ENCODE measurements around the gene PLAU.
"Not testable (repeated sequence)": the region's sequence is repeated elsewhere in the genome, so short reads cannot be mapped to it uniquely, and the experiment has no call there.

Gene PLAU

DNA sequence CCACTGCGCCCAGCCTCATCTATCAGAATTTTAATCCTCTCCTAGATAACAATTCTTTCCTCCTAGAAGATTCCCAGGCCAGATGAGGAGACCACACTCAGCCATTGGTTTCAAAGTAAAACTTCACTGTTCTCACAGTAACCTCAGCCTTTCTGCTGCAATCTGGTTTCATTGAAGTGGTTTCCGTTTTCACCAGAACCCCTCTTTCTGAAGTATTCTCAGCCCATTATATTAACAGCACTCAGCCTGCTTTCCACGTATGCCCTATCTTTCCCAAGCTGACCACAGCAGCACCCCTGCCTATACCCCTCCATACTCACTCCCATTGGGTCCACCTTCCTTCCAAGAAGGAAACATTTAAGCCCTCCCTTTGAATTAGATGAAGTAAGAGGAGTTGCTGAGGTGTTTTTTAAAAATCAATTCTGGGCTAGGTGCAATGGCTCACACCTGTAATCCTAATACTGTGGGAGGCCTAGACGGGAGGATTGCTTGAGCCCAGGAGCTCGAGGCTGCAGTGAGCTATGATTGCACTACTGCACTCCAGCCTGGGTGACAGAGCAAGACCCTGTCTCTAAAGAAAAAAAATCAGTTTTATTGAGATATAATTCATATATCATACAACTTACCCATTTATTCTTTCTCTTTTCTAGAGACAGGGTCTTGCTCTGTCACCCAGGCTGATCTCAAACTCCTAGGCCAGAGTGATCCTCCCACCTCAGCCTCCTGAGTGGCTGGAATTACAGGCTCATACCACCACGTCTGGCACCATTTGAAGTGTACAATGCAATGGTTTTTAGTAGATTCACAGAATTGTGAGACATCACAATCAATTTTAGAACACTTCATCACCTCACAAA is 11.3 kb downstream of the PLAU start:
- no peak for DNase-seq (ENCODE audit: low spot score)

DNA sequence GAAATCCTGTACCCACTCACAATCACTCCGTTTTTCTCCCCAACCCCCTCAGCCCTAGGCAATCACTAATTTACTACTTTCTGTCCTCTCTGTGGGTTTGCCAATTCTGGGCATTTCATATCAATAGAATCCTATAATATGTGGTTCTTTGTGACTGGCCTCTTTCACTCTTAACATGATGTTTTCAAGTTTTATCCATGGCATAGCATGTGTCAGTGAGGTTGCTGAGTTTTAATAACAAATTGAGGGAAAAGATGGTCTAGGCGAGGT is 11.9 kb downstream of the PLAU start:
- DNase-seq (ENCODE audit: low spot score), result no peak

DNA sequence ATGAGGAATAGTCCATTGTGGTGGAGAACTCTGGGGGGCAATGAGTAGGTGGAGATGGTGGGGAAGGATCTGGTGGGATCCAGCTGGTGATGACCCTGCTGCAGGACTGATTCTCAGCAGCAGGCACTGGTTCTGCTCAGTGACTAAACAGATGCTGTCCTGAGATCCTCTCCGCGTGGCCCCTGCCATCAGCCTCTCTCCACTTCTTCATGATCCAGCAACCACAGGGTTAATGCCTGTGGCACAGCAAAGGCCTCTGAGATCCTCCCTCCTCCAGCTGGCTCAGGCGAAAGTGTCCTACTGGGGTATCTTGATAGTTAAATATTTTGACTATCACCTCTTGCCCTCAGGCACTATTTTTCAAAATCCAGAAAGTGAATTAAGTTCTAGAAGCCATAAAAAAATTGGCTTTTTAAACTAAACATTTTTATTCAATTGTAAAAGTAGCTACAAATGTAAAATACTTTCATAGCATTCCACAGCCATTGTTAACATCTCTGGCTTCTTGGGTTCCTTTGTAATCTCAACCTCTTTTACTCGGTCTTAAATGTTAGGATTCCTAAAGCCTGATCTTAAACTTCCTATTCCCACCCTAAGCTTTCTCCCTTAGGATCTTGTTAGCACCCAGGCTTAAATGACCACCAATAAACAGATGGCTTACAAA is 13.1 kb downstream of the PLAU start:
- no peak for DNase-seq (ENCODE audit: low spot score)

DNA sequence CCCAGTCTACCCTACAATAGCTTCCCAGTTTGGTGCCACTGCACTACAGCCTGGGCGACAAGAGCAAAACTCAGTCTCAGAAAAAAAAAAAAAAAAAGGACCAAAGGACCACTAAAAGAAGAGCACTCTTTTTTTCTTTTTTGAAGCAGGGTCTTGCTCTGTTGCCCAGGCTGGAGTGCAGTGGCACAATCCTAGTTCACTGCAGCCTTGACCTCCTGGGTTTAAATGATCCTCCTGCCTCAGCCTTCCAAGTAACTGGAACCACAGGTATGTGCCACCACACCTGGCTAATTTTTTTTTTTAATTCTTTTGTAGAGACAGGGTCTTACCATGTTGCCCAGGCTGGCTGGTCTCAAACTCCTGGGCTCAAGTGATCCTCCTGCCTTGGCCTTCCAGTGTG is 14.0 kb downstream of the PLAU start:
- no peak for DNase-seq (ENCODE audit: low spot score)

DNA sequence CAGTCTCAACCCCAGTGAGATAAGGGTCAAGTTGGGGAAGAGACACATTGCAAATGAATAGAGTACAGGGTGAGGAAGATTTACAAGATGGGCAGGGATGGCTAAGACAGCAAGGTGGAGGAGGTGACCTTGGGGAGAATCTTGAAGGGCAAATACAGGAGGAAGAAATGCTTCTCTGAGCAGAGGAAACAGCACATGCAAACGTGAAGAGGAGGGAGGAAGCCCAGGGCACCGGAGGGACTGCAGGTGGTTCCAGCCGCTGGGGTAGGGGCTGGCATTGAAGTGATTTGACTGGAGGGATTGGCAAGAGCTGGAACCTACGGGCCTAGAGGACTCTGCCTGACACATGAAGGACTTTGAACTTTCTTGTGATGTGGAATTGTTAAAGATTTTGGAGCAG is 14.6 kb downstream of the PLAU start:
- DNase-seq (ENCODE audit: low spot score), result no peak

DNA sequence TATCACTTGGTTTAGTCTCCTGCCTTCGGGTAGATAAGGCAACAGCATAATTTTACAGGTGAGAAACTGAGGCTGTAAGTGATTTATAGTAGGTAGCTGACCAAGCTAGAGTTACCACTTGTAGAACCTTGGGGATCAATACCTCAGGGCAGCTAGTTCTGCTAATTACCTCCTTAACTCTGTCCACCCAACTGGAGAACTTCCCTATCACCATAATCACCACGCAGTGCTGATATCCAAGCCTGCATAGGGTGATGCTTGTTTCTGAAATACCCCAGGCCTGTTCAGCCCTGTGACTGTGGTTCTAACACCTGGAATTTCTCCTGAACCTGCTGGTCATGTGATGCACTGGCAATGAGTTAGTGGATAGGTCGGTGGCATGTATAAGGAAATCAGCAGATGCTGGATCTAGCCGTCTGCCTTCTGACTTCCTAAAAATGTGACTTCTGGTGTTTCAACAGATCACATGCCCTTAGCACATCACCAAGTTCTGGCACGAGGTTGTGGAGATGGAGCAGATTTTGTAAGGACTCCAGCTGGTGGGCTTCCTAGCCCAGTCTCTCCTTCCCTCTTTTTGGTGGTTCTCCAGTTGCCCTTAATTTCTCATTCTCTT is 15.3 kb downstream of the PLAU start:
- no peak for DNase-seq (ENCODE audit: low spot score)

DNA sequence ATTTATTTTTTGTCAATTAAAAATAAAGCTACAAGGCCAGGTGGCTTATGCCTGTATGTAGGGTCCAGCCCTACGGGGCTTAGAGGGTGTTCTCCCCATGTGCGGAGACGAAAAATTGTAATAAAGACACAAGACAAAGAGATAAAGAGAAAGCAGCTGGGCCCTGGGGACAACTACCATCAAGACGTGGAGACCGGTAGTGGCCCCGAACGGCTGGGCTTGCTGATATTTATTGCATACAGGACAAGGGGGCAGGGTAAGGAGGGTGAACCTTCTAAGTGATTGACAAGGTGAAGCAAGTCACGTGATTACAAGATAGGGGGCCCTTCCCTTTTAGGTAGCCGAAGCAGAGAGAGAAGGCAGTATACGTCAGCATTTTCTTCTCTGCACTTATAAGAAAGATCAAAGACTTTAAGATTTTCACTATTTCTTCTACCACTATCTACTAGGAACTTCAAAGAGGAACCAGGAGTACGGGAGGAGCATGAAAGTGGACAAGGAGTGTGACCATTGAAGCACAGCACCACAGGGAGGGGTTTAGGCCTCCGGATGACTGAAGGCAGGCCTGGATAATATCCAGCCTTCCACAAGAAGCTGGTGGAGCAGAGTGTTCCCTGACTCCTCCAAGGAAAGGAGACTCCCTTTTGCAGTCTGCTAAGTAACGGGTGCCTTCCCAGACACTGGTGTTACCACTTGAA is 19.8 kb downstream of the PLAU start:
- DNase-seq (ENCODE audit: low spot score), result not testable (repeated sequence)

DNA sequence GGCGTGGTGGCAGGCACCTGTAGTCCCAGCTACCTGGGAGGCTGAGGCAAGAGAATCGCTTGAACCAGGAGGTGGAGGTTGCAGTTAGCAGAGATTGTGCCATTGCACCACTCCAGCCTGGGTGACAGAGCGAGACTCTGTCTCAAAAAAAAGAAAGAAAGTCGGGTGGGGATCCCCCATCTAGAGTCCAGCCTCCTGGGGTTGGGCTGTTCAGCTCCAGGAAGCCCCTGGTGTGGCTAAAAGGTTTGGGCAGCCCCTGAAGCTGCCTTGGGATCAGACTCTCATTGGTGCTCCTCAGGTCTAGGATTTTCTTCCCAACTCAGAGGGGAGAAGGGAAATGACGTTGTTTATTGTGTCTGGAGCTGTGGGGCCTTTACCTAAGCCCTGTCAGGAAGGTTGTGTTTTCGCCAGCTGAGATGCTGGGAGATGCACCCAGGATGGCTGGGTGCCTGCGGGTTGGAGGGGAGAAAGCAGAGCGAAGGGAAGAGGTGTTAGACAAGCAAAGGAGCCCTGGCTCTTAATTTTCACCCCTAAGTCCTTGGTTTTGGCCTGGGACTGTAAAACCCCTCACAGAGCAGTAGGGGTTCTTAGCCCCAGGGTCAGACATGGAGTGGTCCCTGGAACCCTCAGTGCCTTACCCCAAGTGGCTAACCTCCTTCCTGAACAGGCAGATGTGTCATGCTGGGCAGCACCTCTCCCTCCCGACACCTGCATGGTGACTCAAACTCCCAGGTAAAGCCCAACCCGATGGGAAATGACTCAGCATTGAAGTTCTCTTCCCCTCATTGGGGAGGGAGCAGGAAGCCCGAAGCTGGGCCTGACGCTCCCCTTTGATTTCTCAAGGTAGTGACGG is 21.1 kb downstream of the PLAU start:
- DNase-seq (ENCODE audit: low spot score), result no peak

DNA sequence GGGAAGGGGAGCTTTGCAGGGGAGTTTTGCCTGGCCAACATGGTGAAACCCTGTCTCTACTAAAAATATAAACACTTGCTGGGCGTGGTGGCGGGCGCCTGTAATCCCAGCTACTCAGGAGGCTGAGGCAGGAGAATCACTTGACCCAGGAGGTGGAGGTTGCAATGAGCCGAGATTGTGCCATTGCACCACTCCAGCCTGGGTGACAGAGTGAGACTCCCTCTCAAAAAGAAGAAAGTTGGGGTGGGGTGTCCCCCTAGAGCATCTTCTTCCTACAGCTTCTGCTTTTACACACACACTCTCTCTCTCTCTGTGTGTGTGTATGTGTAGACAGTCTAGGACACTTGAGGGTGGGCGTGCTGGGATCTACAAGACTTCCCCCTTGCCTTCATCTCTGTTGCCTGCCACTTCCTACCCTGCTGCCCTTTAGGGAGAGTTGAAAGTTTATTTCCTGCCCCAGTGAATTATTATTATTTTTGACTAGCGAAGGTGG is 21.7 kb downstream of the PLAU start:
- no peak for DNase-seq (ENCODE audit: low spot score)

DNA sequence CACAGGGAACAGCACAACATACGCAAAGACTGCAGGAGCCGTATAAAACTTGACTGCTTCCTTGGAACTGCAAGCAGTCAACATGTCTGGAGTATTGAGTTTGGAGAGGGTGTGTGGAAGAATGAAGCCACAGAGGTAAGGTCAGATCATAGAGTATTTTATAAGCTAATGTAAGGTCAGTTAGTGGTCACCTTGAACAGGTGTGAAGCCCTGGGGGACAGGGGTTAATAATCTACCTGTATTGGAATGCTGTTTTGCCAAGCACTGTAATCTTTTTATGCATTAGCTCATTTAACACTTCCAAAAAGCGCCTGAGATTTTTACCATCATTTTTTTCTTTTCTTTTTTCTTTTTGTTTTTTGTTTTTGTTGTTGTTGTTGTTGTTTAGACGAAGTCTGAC is 23.1 kb downstream of the PLAU start:
- DNase-seq (ENCODE audit: low spot score), result no peak

DNA sequence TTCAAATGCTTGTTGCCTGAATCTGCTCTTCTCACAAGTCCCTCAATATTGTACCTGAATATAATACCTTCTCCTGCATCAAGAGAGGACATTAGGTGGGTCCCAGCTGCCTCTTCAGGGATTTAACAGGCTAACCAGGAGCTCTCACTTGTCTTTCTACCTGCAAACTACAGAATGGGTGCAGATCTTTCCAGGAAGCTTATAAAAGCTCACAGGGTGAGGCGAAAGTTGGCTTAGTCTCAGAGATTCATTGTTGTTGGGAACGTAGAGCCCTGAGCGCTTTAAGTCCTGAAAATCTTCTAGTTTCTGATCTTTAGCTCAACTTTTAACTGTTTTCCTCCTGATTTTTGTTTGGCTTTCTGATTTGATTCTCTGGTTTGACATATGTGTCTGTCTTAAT is 25.0 kb downstream of the PLAU start:
- DNase-seq (ENCODE audit: low spot score), result no peak

DNA sequence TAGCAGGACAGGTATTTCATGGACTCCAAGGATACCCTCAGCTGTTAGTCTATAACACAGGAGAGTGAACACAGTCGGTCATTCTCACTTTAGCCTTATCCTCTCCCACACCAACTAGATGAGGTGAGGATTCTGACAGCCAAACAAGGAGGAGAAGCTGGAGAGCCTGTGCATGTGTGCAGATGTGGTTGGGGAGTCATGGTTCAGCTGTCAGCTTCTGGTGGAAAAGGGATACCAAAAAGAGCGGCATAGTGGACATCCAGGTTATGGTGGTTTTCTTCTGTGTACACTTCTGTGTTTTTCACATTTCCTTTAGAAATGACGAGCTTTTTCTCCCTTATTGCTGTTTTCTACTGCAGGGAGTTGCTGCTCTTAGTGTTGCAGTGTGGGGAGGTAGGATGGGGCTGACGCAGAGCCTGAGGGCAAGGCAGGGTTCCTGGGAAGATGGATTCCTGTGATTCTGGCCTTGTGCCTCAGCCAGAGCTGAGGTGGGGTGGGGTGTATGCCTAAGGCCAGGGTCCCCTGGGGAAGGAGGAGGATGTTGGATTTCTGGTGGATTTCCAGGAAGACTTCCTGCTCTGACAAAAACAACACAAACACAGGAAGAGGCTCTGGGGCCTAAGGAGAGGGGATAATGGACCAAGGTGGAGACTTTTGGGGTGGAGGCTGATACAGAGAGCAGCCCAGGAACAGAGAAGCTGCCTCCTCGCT is 26.6 kb downstream of the PLAU start:
- no peak for DNase-seq (ENCODE audit: low spot score)

DNA sequence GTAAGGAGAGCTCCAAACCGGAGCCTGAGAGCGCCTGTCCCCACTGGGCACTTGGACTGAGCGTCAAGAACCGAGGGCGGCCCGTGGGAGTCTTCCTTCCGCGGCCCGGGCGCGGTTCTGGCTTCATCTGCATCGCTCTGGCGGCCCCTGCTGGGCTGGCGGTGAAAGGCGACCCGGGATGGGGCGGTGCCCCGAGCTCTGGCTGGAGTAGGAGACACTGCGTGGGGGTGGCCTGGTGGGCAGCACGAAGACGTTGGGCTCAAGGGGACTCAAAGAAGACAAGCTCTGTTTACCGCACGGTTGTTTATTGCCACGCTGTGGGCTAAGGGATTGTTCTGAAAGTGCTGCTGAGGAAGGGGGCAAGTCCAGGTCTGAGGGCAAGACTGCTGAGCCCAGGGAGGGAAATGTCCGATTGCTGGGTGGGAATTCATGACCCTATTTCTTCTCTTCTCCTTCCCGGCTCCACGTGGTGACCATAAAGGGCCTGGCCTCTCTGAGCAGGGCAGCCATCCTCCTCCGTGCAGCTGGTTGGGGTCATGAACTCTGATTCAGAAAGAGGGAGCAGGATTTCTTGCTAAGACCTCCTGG is 29.8 kb downstream of the PLAU start:
- peak; percentile 81 for DNase-seq (ENCODE audit: low spot score)

DNA sequence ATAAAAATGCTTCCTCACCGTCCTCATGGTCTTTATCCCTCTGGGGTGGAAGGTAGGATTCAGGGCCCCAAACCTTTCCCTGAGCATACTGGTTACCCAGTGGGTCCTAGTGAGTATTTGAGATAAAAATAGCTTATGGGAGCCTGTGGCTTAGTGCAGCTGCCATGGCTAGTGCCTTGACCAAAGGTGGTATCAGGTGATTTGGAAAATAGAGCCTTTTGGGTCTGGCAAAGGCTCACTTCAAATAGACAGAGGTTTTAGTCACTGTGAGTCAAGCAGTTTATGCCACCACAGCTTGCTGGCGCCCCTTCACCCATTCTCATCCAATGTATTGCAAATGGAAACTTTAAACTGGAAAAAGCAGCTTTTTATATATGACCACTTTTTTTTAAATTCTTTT is 30.4 kb downstream of the PLAU start:
- no peak for DNase-seq (ENCODE audit: low spot score)

DNA sequence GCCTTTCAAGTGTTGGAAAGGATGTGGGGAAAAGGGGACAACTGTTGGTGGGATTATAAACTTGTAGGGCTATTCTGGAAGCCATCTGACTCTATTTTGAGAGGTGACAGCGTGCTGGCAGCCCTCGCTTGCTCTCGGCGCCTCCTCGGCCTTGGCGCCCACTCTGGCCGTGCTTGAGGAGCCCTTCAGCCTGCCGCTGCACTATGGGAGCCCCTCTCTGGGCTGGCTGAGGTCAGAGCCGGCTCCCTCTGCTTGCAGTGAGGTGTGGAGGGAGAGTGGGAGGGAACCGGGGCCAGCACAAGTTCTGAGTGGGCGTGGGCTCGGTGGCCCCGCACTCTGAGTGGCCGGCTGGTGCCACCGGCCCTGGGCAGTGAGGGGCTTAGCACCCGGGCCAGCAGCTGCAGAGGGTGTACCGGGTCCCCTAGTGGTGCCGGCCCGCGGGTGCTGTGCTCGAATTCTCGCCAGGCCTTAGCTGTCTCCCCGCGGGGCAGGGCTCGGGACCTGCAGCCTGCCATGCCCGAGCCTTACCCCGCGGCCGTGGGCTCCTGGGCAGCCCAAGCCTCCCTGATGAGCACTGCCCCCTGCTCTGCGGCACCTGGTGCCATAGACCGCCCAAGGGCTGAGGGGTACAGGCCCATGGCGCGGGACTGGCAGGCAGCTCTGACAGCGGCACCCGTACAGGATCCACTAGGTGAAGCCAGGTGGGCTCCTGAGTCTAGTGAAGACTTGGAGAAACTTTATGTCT is 33.6 kb downstream of the PLAU start:
- no peak for DNase-seq (ENCODE audit: low spot score)

DNA sequence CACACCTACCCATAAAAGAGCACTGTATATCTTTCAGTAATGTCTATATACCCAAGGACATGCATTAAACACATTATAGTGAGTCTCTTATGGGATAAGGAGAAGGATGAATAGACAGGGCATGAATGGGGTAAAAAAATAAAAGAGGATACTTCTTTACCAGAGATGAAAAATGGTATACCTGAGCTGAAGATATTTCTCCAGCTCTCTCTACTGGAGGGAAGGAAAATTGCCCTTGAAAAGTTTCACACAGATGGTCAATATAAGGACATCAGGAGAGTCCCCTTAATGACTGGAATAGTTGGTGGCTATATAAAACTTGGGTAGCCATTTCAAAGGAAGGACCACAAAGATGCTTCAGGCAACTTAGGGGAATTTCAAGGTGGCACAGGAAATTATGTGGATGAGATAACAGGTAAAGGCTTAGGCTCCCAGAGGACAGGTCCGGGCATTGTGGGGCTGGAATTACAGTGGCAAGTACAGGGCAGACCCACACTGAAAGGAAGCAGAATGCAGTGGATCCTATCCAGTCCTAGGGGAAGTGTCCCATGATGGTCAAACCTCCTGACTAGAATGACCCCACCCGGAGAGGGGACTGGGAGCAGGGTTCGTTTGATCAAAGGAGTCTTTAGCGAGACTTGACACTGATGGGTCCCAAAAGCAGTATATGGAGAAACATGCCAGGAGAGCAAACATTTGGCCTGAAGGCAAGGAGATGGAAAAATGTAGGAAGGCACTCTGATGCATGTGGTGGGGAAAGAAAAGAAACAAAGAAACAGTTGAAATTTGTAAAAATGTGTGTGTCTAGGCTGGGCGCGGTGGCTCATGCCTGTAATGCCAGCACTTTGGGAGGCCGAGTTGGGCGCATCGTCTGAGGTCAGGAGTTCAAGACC is 35.6 kb downstream of the PLAU start:
- DNase-seq (ENCODE audit: low spot score), result no peak

DNA sequence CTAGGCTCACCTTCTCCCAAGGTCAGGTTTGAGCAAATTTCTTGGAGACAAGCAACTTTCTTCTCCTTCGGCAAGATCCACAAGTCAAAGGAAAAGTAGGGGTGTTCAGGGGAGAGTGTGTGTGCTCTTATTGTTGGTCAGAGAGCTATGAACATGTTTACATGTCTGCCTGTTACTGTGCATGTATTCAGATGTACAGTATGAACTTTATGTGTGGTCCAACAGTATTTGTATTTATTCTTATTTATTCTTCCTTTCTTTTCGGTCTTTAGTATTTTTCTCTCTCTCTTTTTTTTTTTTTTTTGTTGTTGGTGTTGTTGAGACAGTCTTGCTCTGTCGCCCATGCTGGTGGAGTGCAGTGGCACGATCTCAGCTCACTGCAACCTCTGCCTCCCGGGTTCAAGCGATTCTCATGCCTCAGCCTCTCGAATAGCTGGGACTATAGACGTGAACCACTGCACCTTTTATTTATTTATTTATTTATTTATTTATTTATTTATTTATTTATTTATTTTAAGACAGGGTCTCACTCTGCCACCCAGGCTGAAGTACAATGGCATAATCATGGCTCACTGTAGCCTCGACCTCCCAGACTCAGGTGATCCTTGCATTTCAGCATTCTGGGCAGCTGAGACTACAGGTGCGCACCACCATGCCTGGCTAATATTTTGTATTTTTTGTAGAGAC is 38.2 kb downstream of the PLAU start:
- DNase-seq (ENCODE audit: low spot score), result no peak

DNA sequence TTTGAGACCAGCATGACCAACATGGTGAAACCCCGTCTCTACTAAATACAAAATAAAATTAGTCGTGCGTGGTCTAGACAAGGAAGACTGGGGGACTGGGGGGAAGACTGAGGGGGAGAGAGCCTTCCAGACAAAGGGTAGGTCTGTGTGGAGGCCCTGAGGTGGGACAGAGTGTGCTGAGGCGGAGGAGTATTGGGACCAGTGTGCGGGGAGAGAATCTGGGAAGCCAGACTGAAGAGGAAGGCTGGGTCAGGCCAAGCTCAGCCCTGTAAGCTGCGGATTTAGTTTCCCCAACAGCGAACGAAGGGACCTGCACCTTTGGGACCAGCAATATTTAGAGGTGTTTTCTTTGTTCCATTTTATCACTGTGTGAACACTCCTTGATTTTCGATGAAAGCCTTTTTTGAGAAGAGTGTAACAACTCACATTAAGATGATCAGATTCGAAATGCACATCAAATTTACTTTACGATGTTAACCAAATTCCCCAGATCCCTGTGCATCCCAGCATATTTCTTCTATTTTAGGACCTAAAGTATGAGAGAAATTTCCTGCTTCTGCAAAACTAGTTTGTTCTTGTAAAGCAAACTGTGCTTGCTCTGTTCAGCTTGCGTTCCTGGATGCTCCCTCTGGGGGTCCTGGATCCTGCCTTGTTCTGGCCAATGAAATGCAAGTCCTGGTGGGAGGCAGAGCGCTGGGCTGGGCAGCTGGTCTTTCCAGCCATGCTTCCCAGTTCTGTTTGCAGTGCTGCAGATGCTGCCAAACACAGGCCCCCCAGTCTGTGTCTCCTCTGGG is 39.4 kb downstream of the PLAU start:
- DNase-seq (ENCODE audit: low spot score), result no peak
